DND-41 (cell line): ENCODE data around the gene XYLT1.

Experiments used
- EZH2 ChIP-seq: IDR thresholded peaks from 3 replicates; pipeline ENCODE4 v1.6.1; 2012; ENCODE audit warnings: borderline replicate concordance, low read depth, mild to moderate bottlenecking, moderate library complexity, low read length, inconsistent platforms; ENCODE audit not compliant: severe bottlenecking
- TF ChIP-seq, protein P1 (sequence below): IDR thresholded peaks from 2 replicates; pipeline ENCODE4 v1.5.1; 2012; ENCODE audit warnings: borderline replicate concordance, low read length, moderate library complexity, mild to moderate bottlenecking; ENCODE audit not compliant: poor library complexity, severe bottlenecking; ENCODE audit errors: extremely low read depth

DNA sequence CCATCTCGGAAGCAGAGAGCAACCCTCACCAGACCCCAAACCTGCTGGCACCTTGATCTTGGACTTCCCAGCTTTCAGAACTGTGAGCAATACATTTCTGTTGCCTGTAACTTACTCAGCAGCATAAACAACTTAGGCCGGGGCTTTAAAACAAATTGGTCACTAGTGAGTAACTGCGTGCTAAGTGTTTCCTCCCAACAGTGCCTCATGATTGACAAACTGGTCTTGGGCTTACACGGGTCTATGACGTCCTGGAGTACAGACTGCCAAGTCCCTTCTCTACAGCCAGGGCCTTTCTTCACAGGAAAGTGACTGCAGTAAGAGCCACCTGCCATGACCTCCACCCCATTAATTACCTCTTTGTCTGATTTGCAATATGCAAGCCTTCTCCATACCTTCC, 136.7 kb downstream of the XYLT1 start:
- TF ChIP-seq EZH2: no peak
- TF ChIP-seq, protein P1, sequence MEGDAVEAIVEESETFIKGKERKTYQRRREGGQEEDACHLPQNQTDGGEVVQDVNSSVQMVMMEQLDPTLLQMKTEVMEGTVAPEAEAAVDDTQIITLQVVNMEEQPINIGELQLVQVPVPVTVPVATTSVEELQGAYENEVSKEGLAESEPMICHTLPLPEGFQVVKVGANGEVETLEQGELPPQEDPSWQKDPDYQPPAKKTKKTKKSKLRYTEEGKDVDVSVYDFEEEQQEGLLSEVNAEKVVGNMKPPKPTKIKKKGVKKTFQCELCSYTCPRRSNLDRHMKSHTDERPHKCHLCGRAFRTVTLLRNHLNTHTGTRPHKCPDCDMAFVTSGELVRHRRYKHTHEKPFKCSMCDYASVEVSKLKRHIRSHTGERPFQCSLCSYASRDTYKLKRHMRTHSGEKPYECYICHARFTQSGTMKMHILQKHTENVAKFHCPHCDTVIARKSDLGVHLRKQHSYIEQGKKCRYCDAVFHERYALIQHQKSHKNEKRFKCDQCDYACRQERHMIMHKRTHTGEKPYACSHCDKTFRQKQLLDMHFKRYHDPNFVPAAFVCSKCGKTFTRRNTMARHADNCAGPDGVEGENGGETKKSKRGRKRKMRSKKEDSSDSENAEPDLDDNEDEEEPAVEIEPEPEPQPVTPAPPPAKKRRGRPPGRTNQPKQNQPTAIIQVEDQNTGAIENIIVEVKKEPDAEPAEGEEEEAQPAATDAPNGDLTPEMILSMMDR: no peak
